ENCODE results near the gene SORCS2. TPM values are rescaled to one million over a fixed set of nuclear protein-coding genes. Genes with fewer than 3 reads are reported as not detected.

Gene SORCS2
- total RNA-seq, 6 experiments from 2014 or later, result 0.18 to 6.2 (median 3.1) TPM

DNA sequence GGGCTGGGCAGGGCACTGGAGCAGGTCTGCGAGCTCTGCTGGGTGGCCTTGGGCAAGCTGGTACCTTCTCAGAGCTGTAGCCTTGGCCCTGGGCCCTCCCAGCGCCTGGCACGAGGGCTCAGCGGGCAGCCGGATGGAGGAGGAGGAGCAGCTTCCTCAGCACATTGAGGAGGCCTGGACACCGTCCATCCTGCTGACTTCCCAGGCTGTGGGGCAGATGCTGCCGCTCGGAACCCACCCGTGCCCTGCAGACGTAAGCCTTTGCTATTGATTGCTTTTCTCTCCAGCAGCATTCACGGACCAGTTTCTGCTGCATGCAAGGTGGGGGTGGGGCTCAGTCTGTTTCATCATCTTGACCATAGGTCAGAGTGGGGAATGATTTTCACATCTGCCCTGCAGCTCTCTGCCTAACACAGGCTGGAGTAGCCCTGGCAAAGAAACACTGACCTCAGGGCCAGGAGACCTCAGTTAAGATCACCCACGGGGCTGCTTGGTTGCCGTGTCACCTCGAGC lies 323.1 kb downstream of the SORCS2 start:
- TF ChIP-seq POLR2A (IDR thresholded peaks at IDR 0.05) (peak; percentile 29), CTCF (IDR thresholded peaks at IDR 0.05) (no peak)
- Histone ChIP-seq H3K4me1 (peaks cover 0 to 23% (median 9%) of the 10 kb centered on the region in 4 donors), H3K27me3 (no peaks in the 10 kb centered on the region), H3K27ac (peak overlapping the region in 2 of 3 donors; percentile 59 to 67), H3K9me3 (no peaks in the 10 kb centered on the region), H3K4me3 (no peak overlapping the region), H3K36me3 (no peaks in the 10 kb centered on the region)
- WGBS (ENCODE audit: insufficient coverage, low coverage, low lambda C conversion rate, missing lambda C conversion rate), result no CpG with 5 or more reads among the region's 14 CpGs
- ATAC-seq (peak; percentile 87 to 89 (median 88)), DNase-seq (peak; percentile 77 to 87 (median 83))
- intact Hi-C loops (cut with DNase I), result no loop called here

GRCh38 chr4:7516096-7516772 lies 323.9 kb downstream of the SORCS2 start:
- Histone ChIP-seq H3K36me3 (no peaks in the 10 kb centered on the region), H3K4me3 (no peak overlapping the region), H3K9me3 (no peaks in the 10 kb centered on the region), H3K27me3 (no peaks in the 10 kb centered on the region), H3K4me1 (peaks cover 0 to 23% (median 9%) of the 10 kb centered on the region in 4 donors), H3K27ac (peak overlapping the region in 2 of 3 donors; percentile 22 to 67)
- ATAC-seq, result peak; percentile 19 to 54 (median 30)
- DNase-seq, result peak in 1 of 3 donors; percentile 55
- WGBS (ENCODE audit: insufficient coverage, low coverage, low lambda C conversion rate, missing lambda C conversion rate), result 28% methylated on average over 14 of the region's 16 CpGs
- intact Hi-C loops (cut with DNase I), result no loop called here
- TF ChIP-seq CTCF (IDR thresholded peaks at IDR 0.05) (no peak), POLR2A (IDR thresholded peaks at IDR 0.05) (peak; percentile 21)

DNA sequence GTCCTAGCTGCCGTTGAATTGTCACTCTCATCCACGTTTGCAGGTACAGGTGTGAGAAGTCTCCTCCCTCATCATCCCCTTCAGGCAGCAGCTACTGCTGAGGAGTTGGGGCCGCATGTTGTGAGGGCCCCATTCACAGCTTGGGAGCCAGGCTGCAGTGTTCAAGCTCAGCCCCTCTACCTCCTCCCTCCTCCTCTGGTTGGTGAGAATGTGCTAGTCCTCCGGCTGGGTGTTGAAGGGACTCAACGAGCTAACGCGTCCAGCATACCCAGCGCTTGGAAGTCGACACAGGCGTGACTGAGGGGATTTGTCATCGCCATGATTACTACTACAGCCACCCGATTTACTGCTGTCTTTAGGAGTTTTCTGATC lies 324.4 kb downstream of the SORCS2 start:
- Histone ChIP-seq H3K36me3 (no peaks in the 10 kb centered on the region), H3K27ac (no peak overlapping the region), H3K27me3 (no peaks in the 10 kb centered on the region), H3K4me1 (peaks cover 0 to 23% (median 9%) of the 10 kb centered on the region in 4 donors), H3K9me3 (no peaks in the 10 kb centered on the region), H3K4me3 (no peak overlapping the region)
- no peak for DNase-seq
- TF ChIP-seq POLR2A (IDR thresholded peaks at IDR 0.05) (no peak), CTCF (IDR thresholded peaks at IDR 0.05) (no peak)
- no peak for ATAC-seq
- intact Hi-C loops (cut with DNase I), result no loop called here
- 34% methylated on average over 6 of the region's 12 CpGs for WGBS (ENCODE audit: insufficient coverage, low coverage, low lambda C conversion rate, missing lambda C conversion rate)

DNA sequence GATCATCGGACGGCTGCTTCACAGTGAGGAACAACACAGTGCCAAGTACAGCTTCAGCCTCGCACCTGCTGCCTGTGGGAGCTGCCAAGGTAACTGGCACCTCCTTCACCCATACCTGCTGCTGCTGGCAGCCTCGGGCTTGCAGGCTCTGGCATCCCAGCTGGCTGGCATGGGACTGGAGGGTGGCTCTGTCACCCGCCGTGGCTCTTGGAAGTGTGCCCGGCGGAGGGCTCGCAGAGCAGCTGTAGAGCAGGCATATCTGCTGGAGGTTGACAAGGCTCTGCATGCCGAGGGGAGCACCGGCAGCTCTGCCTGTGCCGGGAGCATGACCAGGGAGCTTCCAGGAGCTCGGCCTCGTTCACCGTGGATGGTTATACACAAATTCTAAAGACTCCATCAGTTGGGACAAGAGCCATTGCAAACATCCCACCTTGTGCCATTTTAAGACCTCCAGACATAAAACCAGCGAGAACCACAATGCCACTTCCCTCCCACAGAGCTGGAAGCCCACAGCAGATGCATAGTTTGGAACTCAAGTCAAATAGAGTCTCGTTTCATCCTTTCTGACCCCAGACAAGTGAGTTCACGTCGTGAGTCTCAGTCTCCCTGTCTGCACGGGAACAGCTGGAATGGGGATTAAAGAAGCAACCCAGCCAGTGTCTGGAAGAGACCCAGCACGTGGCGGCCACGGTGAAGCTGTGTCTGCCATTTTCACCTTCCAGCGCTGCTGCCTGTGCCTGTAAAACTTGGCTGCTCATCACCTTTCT lies 326.7 kb downstream of the SORCS2 start:
- TF ChIP-seq POLR2A (IDR thresholded peaks at IDR 0.05) (no peak), CTCF (IDR thresholded peaks at IDR 0.05) (no peak)
- H3K4me1 ChIP-seq, result peaks cover 0 to 23% (median 9%) of the 10 kb centered on the region in 4 donors
- no peak overlapping the region for H3K4me3 ChIP-seq
- no peaks in the 10 kb centered on the region for H3K9me3 ChIP-seq
- H3K27ac ChIP-seq, result no peak overlapping the region
- no peak for ATAC-seq
- WGBS (ENCODE audit: insufficient coverage, low coverage, low lambda C conversion rate, missing lambda C conversion rate), result 64% methylated on average over 8 of the region's 24 CpGs
- H3K27me3 ChIP-seq, result no peaks in the 10 kb centered on the region
- DNase-seq, result no peak
- intact Hi-C loops (cut with DNase I), result no loop called here
- H3K36me3 ChIP-seq, result no peaks in the 10 kb centered on the region

Measured in right lobe of liver (tissue), 6 donors.